SK-N-SH treated with all-trans-retinoic acid at 6 μM for 48 hours (cell line): ENCODE results near the gene BUB3.

Source experiments
- ATAC-seq: fragments of 200-7000 bp; cut with Tn5 transposase; 3 replicates; pipeline ENCODE4 v1.9.1; 2020; ENCODE audit warnings: mild to moderate bottlenecking, moderate library complexity
- ARNTL ChIP-seq: fragments of 450-650 bp; formaldehyde crosslinking; IDR thresholded peaks from 2 replicates; pipeline ENCODE4 v1.5.0; 2020; ENCODE audit warnings: low read depth, mild to moderate bottlenecking, moderate library complexity, borderline replicate concordance
- BACH2 ChIP-seq: fragments of 250-450 bp; sonication (Bioruptor Pico); IDR thresholded peaks from 2 replicates; pipeline ENCODE4 v1.9.0; 2021; ENCODE audit warnings: mild to moderate bottlenecking, borderline replicate concordance
- CSDC2 ChIP-seq: fragments of 250-450 bp; sonication (Bioruptor Pico); IDR thresholded peaks from 2 replicates; pipeline ENCODE4 v1.5.0; 2020; ENCODE audit warnings: mild to moderate bottlenecking, moderate library complexity
- CSRNP3 ChIP-seq: fragments of 250-450 bp; sonication (Bioruptor Pico); IDR thresholded peaks from 2 replicates; pipeline ENCODE4 v1.5.1; 2021; ENCODE audit warnings: mild to moderate bottlenecking, moderate library complexity
- ESRRG ChIP-seq: fragments of 250-450 bp; sonication (Bioruptor Pico); IDR thresholded peaks from 2 replicates; pipeline ENCODE4 v1.6.1; 2021; ENCODE audit warnings: mild to moderate bottlenecking
- GLIS3 ChIP-seq: fragments of 250-450 bp; sonication (Bioruptor Pico); IDR thresholded peaks from 2 replicates; pipeline ENCODE4 v1.5.0; 2020; ENCODE audit warnings: mild to moderate bottlenecking, moderate library complexity
- ISL1 ChIP-seq: fragments of 250-450 bp; sonication (Bioruptor Pico); IDR thresholded peaks from 2 replicates; pipeline ENCODE4 v2.1.2; 2022; ENCODE audit warnings: mild to moderate bottlenecking, moderate library complexity
- OSR1 ChIP-seq: fragments of 250-450 bp; sonication (Bioruptor Pico); IDR thresholded peaks from 2 replicates; pipeline ENCODE4 v1.8.0; 2022; ENCODE audit warnings: moderate library complexity, mild to moderate bottlenecking, inconsistent platforms
- PATZ1 ChIP-seq: fragments of 250-450 bp; sonication (Bioruptor Pico); IDR thresholded peaks from 2 replicates; pipeline ENCODE4 v1.8.0; 2020; ENCODE audit warnings: mild to moderate bottlenecking, moderate library complexity, borderline replicate concordance
- RARB ChIP-seq: fragments of 250-450 bp; sonication (Bioruptor Pico); IDR thresholded peaks from 2 replicates; pipeline ENCODE4 v1.8.0; 2021; ENCODE audit warnings: mild to moderate bottlenecking, moderate library complexity
- SNAI2 ChIP-seq: fragments of 250-450 bp; sonication (Bioruptor Pico); IDR thresholded peaks from 2 replicates; pipeline ENCODE4 v1.5.0; 2020; ENCODE audit warnings: mild to moderate bottlenecking, moderate library complexity
- TOX ChIP-seq: fragments of 250-450 bp; sonication (Bioruptor Pico); IDR thresholded peaks from 2 replicates; pipeline ENCODE4 v1.8.0; 2021; ENCODE audit warnings: mild to moderate bottlenecking, moderate library complexity, borderline replicate concordance
- TSHZ2 ChIP-seq: fragments of 250-450 bp; sonication (Bioruptor Pico); IDR thresholded peaks from 2 replicates; pipeline ENCODE4 v1.5.0; 2020; ENCODE audit warnings: mild to moderate bottlenecking, moderate library complexity
- ZC3H10 ChIP-seq: fragments of 250-450 bp; sonication (Bioruptor Pico); IDR thresholded peaks from 2 replicates; pipeline ENCODE4 v1.5.1; 2021; ENCODE audit warnings: mild to moderate bottlenecking, moderate library complexity
- ZFP3 ChIP-seq: fragments of 250-450 bp; sonication (Bioruptor Pico); IDR thresholded peaks from 2 replicates; pipeline ENCODE4 v1.5.0; 2020; ENCODE audit warnings: mild to moderate bottlenecking, moderate library complexity
- ZNF565 ChIP-seq: fragments of 450-650 bp; formaldehyde crosslinking; conservative IDR thresholded peaks from 2 replicates; pipeline ENCODE4 v1.5.0; 2020; ENCODE audit warnings: low read depth, mild to moderate bottlenecking, moderate library complexity
- ZNF70 ChIP-seq: fragments of 450-650 bp; formaldehyde crosslinking; IDR thresholded peaks from 2 replicates; pipeline ENCODE4 v1.5.0; 2020; ENCODE audit warnings: mild to moderate bottlenecking, moderate library complexity
- ZNF8 ChIP-seq: fragments of 450-650 bp; formaldehyde crosslinking; IDR thresholded peaks from 2 replicates; pipeline ENCODE4 v1.5.0; 2020; ENCODE audit warnings: mild to moderate bottlenecking, moderate library complexity

Gene BUB3

GRCh38 chr10:123158682-123159081 lies 4.5 kb downstream of the BUB3 start:
- TF ChIP-seq RARB (CRISPR knock-in tag): no peak
- no peak for TF ChIP-seq ZNF565
- TF ChIP-seq ARNTL (CRISPR knock-in tag): no peak
- TF ChIP-seq TSHZ2 (CRISPR knock-in tag): no peak
- TF ChIP-seq ZNF8 (CRISPR knock-in tag): no peak
- no peak for TF ChIP-seq GLIS3 (CRISPR knock-in tag)
- no peak for TF ChIP-seq CSRNP3 (CRISPR knock-in tag)
- TF ChIP-seq ISL1 (CRISPR knock-in tag): no peak
- ATAC-seq: no peak

GRCh38 chr10:123160311-123160980 lies 6.2 kb downstream of the BUB3 start:
- no peak for TF ChIP-seq ZC3H10 (CRISPR knock-in tag)
- TF ChIP-seq TOX (CRISPR knock-in tag): no peak
- no peak for TF ChIP-seq ARNTL (CRISPR knock-in tag)
- TF ChIP-seq CSRNP3 (CRISPR knock-in tag): no peak
- no peak for ATAC-seq

GRCh38 chr10:123164319-123164718 lies 10.1 kb downstream of the BUB3 start:
- ATAC-seq: no peak

GRCh38 chr10:123165445-123166072 lies 11.4 kb downstream of the BUB3 start:
- TF ChIP-seq BACH2 (CRISPR knock-in tag): no peak
- TF ChIP-seq ZNF8 (CRISPR knock-in tag): no peak

More at GRCh38 chr10:123164319-123164718, 10.1 kb downstream of the BUB3 start:
- peak; percentile 70 for TF ChIP-seq ISL1 (CRISPR knock-in tag)
- TF ChIP-seq OSR1 (CRISPR knock-in tag): no peak

GRCh38 chr10:123166618-123167017 lies 12.4 kb downstream of the BUB3 start:
- ATAC-seq: no peak
- TF ChIP-seq ESRRG (CRISPR knock-in tag) (no peak), CSRNP3 (CRISPR knock-in tag) (no peak), ZNF70 (CRISPR knock-in tag) (no peak), SNAI2 (no peak), TOX (CRISPR knock-in tag) (no peak), CSDC2 (CRISPR knock-in tag) (no peak), ZNF565 (no peak), PATZ1 (CRISPR knock-in tag) (no peak), ZFP3 (CRISPR knock-in tag) (no peak)

More at GRCh38 chr10:123165445-123166072, 11.4 kb downstream of the BUB3 start:
- peak; percentile 77 for ATAC-seq
